ENCODE measurements around the gene TMEM163.

Gene TMEM163

DNA sequence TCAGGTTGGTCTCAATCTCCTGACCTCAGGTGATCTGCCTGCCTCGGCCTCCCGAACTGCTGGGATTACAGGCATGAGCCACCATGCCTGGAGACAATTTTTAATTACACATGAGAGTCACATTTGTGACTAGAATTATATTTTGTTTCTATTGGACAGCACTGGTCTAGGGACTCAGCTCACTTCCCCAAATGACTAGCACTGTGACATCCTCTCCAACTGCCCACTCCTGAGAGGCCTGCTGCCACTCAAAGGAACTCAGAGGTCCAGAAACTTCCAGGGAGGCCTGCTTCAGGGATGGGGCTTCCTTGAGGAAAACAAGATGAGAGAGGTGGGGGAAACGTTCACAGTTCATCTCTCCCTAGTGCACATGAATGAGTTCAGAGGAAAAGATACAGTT is 29.5 kb downstream of the TMEM163 start:
- FAIRE-seq: no peak

- no peak for FAIRE-seq
Measured at GRCh38 chr2:134685967-134686366, 32.8 kb downstream of the TMEM163 start.

- no peak for FAIRE-seq
Measured at GRCh38 chr2:134683561-134684112, 35.2 kb downstream of the TMEM163 start.

- no peak for FAIRE-seq
Measured at GRCh38 chr2:134682726-134683125, 36.1 kb downstream of the TMEM163 start.

GRCh38 chr2:134681201-134681600 is 37.6 kb downstream of the TMEM163 start:
- no peak for FAIRE-seq

GRCh38 chr2:134679745-134680144 is 39.1 kb downstream of the TMEM163 start:
- no peak for FAIRE-seq

DNA sequence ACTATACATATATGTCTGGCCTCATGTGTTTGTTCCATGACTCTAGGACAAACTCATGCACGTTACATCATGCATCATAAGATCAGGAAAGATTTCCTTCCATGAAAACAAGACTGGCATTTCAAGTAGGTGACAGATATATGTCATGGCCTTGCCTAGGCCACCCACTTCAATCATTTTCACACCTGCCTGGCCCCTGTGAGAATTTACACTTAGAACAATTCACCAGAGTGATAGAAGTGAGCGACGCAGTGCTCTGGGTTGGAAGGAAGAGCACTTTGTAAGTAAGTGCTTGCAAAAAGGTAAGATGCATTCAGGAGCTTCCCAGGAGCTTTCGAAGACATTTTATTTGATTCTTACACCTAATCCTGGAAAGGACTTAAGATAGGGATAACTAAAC is 39.5 kb downstream of the TMEM163 start:
- FAIRE-seq: no peak

DNA sequence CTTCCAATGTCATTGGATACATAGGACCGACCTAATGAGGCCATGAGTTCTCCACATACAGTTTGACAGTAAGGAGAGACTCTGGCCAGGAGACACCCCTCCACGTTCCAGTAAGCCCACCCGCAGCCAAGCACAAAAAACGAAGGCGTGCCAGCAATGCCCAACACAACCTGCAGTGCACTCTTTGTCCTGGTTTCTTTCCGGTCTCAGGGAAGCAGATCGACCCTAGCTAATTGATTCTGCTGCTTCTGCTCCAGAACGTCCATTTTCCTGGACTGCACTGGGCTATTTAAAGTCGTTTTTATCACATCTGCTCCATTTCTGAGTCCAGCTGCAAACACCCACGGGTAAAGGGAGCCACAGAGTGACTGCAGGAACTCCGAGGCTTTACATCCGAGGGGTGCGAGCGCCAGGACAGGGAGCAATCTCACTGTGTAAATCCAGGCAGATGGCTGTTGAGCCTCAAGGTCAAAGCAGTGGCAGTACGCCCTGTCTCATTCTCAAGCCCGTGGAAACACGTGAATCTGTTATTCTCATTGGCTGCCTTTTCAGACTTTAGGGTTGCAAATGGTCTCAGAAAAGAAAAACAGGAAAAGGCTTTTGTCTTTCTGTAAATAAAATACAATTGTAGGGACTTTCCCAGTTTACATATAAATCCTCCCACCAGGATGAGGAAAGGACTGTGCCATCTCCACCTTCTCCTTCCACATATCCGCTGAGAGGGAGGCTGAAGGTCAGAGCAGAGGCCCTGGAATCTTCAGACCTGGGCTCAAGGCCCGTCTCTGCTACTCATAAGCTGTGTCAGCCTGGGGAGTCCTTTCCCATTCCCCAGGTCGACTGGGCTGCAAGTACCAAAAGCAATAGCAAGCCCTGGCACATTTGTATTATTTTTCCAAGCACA is 40.7 kb downstream of the TMEM163 start:
- FAIRE-seq: no peak

DNA sequence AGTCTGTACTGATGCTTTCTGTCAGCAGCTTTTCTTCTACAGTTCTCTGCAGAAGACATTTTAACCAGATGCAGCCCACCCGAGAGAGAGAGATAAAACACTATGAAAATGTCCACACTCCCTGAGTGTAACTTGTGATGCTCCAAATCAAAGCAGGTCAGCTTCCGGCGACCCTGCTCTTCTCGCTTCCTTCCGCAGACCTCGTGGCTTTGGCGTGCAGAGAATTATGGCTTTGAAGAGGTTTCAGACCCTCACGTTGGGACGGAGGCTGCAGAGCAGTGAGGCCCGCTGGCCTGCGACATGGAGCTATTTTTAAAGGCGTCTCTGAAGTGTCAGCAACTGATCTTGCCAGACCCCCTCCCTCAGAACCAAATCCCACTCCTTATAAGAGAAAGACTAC is 41.8 kb downstream of the TMEM163 start:
- FAIRE-seq: no peak

GRCh38 chr2:134675314-134675713 is 43.5 kb downstream of the TMEM163 start:
- no peak for FAIRE-seq

GRCh38 chr2:134674687-134675086 is 44.1 kb downstream of the TMEM163 start:
- no peak for FAIRE-seq

DNA sequence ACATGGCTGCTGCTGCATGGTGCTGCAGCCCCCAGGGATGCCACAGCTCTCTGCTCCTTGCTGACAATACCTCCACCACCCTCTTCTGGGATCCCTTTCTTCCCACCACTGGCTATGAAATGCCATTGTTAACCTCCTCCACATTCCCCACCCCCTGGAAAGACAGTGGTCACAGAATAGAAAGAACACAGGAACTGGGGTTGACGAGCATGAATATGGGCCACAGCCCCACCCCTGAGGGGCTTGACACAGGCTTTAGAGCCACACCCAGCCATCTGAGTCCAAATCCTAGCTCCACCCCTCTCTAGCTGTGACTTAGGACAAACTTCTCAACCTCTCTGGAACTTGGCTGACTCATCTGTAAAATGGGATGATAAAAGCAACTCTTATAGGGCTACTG is 47.3 kb downstream of the TMEM163 start:
- FAIRE-seq: no peak

DNA sequence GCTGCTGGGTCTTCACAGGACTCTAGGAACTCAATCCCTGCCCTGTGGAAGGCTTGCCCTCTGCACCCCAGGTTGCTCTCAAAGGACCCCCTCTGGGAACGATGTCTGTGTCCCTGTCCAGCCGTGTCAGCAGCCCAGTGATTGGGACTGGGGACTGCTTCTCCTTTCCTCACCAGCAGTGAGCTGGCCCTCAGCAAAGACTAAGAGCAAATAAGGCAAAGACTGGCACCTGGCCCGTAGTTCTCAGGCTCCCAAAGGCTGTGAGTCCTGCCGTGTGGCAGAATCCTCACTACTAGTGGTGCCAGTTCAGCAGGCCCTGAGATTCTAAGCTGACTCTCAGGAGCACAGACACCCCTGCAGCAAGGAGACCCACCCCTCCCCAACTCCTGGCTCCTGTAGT is 47.8 kb downstream of the TMEM163 start:
- FAIRE-seq: no peak

- FAIRE-seq: no peak
Measured at GRCh38 chr2:134669731-134670669, 48.8 kb downstream of the TMEM163 start.

- no peak for FAIRE-seq
Measured at GRCh38 chr2:134668821-134669220, 50.0 kb downstream of the TMEM163 start.

DNA sequence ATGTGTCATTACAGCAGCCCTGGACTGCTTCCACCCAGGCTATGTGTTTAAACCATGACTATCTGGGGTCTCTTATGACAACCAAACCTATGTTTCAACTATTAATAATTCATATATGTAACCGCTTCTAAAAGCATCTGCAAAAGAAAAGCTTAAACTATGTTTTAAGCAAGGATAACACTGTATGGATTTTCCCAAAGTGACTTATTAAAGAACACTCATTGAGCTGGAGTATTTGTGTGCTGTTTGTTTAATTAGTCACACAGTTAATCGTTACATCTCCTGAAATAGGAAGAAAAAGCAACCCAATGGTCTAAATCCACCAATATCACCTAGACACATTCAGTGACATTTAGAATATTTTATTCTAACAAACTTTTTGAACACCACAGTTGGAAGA is 51.3 kb downstream of the TMEM163 start:
- FAIRE-seq: no peak

GRCh38 chr2:134667081-134667480 is 51.7 kb downstream of the TMEM163 start:
- FAIRE-seq: no peak

DNA sequence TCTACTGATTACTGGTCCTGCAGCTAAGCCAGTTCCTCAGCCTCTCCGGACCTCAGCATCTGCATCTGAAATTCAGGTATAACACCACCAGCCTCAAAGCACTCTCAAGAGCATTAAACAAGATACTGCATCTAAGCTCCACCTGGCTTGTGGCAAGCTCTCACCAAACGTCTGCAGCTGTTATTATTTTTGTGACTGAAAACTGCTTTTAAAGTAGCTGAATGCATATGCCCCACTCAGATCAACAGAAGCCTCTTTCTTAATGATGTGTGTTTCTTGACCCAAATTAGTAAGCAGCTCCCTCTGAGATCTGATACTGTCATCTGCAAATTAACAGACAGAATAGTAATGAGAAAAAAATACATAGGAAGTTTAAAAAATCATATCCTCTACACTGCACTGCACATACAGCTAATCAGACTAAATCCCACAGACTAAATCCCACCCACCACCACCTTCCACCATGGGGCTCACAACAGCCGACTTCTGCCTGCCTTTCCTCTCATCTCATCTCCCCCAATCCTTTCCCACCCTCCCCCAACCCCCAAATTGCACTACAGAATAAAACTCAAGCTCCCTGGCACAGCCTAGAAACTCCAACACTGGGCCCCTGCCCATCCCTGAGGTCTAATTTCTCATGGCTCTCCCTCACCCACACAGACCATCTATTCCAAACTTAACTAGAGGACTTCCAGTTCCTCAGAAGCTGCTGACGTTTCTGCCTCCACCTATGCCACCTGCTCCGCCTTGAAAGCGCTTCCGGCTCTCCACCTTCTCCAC is 52.9 kb downstream of the TMEM163 start:
- no peak for FAIRE-seq

DNA sequence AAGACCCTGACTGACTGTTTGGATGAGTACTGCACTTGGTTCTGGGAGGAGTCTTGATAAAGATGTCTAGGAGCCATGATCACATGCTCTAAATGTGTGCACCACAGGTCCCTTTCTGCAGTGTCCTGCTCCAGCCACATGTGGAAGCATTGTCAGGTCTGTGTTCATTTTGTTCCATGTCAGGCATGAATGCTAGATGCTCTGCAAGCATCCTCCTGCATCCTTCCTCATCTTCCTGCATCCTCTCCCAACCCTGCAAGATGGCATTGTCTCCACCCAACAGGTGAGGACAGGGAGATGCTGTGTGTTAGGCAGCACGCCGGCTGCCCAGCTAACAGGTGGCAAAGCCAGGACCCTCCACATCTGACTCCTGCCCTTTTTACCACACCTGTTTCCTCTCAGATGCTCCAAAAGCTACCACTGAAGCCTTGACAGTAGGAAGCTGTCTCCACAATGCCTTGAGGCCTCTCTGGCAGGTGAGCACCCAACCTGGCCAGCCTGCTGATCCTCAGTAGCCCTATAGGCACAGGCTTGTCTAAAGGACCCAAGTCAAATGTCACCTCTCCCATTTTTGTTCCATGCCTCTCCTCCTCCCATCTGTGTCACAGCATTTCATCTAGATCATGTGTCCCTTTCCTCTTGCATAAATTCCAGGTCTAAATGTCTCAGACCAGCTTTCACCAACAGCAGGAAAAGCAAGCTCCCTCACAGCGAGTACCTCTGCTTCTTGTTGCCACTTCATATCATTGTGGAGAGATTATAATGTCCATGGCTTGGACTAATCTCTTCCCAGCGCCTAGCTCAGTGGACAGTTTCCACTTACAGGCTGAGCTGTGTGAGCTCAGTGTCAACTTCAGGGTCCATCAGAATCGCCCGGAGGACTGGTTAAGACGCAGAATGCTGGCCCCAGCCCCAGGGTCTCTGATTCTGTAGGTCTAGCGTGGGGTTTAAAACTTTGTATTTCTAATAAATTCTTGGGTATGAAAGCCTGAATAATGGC is 55.0 kb downstream of the TMEM163 start:
- FAIRE-seq: no peak

GRCh38 chr2:134662751-134663150 is 56.0 kb downstream of the TMEM163 start:
- FAIRE-seq: no peak
